Esophagus muscularis mucosa (tissue), 4 donors: Measurements from ENCODE around the gene PSD4. TPM values are rescaled to one million over a fixed set of nuclear protein-coding genes. Genes with fewer than 3 reads are reported as not detected.

Source experiments
- DNase-seq: peaks from one replicate; pipeline ENCODE4 v3.0.0-alpha.2; 2017; ENCODE audit errors: extremely low spot score
- H3K27ac ChIP-seq, 4 donors: fragments of 200-600 bp; sonication (generic); replicated peaks in 1 of 4; 1 replicate in 3 of 4; 2 replicates in 1 of 4; pipeline ENCODE4 v1.5.1; 2016 to 2019; ENCODE audit warnings: mild to moderate bottlenecking in 1 of 4
- H3K27me3 ChIP-seq, 4 donors: fragments of 200-600 bp; sonication (generic); one replicate each; pipeline versions ENCODE4 v1.5.1 to v1.6.0; 2016 to 2019
- H3K36me3 ChIP-seq, 4 donors: fragments of 200-600 bp; sonication (generic); one replicate each; pipeline ENCODE4 v1.5.1; 2016 to 2019
- H3K4me1 ChIP-seq, 4 donors: fragments of 200-600 bp; sonication (generic); one replicate each; pipeline ENCODE4 v1.5.1; 2016 to 2019
- H3K4me3 ChIP-seq, 4 donors: fragments of 200-600 bp; sonication (generic); 1 replicate in 2 of 4; 2 replicates in 2 of 4; pipeline ENCODE4 v1.5.1; 2016 to 2019; ENCODE audit warnings: mild to moderate bottlenecking in 4 of 4, moderate library complexity in 1 of 4
- H3K9me3 ChIP-seq, 4 donors: fragments of 200-600 bp; sonication (generic); 1 replicate in 3 of 4; 2 replicates in 1 of 4; pipeline ENCODE4 v1.5.1; 2016 to 2019
- EP300 ChIP-seq: sonication (generic); formaldehyde crosslinking; IDR thresholded peaks from one replicate; pipeline ENCODE4 v1.6.1; 2017; ENCODE audit warnings: antibody characterized with exemption
- POLR2A ChIP-seq: fragments of 450-650 bp; IDR thresholded peaks from one replicate; pipeline ENCODE4 v1.6.1; 2017; ENCODE audit warnings: antibody characterized with exemption, moderate library complexity, mild to moderate bottlenecking, low read depth
- POLR2AphosphoS5 ChIP-seq, 2 donors: sonication (generic); formaldehyde crosslinking; IDR thresholded peaks; one replicate each; pipeline ENCODE4 v1.6.1; 2017; ENCODE audit warnings: antibody characterized with exemption in 2 of 2
- WGBS: methylation state at CpG from one replicate; pipeline ENCODE4 v1.1.5; 2018; 5-methylcytosine and 5-hydroxymethylcytosine counted together
- intact Hi-C: fragments of 100-400 bp; cut with DNase I; formaldehyde crosslinking; loops from one replicate; pipeline ENCODE4 v1.15.1; 2023
- total RNA-seq, 4 donors: library from RNA; depleted of rRNA; stranded (reverse); fragments of >200 nt; gene quantifications; one replicate each; pipeline versions ENCODE4 v1.1.0 to v1.2.1, GENCODE V29; 2016
- TF ChIP-seq, protein P1 (sequence below), 3 experiments: fragments of 200-600 bp in 2 of 3; fragments of 450-650 bp in 1 of 3; sonication (generic) in 2 of 3; IDR thresholded peaks; one replicate each; pipeline ENCODE4 v1.5.1; 2017 to 2019; ENCODE audit warnings: antibody characterized with exemption in 3 of 3, mild to moderate bottlenecking in 2 of 3, moderate library complexity in 1 of 3

PSD4 gene
- total RNA-seq, 4 donors from 2014 or later = 3.1 to 4.6 (median 3.6) TPM

DNA sequence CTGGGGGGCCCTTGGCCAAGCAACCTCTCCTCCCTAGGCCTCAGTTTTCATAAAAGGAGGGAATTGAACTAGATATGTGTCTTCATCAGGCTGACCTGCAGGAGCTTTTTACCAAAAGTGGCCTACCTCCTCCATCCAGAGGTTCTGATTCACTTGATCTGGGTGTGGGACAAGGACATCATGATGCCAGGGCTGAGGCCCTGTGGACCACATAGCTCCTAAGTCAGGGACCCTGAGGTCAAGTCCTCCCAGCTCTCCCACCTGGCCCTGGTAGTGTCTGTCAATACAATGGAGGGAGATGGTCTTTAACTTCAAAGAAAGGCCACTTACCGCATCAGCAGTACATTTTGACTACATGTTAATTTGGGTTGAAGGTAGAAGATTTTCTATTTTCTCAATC, 35.9 kb upstream of the PSD4 start:
- no peaks in the 10 kb centered on the region for H3K27me3 ChIP-seq
- TF ChIP-seq EP300 = no peak
- TF ChIP-seq POLR2A = no peak
- TF ChIP-seq POLR2AphosphoS5 (IDR thresholded peaks at IDR 0.05) = no peak
- TF ChIP-seq, protein P1, sequence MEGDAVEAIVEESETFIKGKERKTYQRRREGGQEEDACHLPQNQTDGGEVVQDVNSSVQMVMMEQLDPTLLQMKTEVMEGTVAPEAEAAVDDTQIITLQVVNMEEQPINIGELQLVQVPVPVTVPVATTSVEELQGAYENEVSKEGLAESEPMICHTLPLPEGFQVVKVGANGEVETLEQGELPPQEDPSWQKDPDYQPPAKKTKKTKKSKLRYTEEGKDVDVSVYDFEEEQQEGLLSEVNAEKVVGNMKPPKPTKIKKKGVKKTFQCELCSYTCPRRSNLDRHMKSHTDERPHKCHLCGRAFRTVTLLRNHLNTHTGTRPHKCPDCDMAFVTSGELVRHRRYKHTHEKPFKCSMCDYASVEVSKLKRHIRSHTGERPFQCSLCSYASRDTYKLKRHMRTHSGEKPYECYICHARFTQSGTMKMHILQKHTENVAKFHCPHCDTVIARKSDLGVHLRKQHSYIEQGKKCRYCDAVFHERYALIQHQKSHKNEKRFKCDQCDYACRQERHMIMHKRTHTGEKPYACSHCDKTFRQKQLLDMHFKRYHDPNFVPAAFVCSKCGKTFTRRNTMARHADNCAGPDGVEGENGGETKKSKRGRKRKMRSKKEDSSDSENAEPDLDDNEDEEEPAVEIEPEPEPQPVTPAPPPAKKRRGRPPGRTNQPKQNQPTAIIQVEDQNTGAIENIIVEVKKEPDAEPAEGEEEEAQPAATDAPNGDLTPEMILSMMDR (IDR thresholded peaks at IDR 0.05) = no peak
- WGBS = 100% methylated on average over 1 of the region's 1 CpG
- no peak overlapping the region for H3K27ac ChIP-seq
- H3K9me3 ChIP-seq = no peaks in the 10 kb centered on the region
- no peaks in the 10 kb centered on the region for H3K36me3 ChIP-seq
- peaks cover 0 to 6% (median 2%) of the 10 kb centered on the region in 4 donors for H3K4me1 ChIP-seq
- H3K4me3 ChIP-seq = no peak overlapping the region
- intact Hi-C loops = loop anchor here (5.0 kb wide), 1 partner anchor 234 kb away; no protein-coding TSS in a partner anchor
- no peak for DNase-seq

DNA sequence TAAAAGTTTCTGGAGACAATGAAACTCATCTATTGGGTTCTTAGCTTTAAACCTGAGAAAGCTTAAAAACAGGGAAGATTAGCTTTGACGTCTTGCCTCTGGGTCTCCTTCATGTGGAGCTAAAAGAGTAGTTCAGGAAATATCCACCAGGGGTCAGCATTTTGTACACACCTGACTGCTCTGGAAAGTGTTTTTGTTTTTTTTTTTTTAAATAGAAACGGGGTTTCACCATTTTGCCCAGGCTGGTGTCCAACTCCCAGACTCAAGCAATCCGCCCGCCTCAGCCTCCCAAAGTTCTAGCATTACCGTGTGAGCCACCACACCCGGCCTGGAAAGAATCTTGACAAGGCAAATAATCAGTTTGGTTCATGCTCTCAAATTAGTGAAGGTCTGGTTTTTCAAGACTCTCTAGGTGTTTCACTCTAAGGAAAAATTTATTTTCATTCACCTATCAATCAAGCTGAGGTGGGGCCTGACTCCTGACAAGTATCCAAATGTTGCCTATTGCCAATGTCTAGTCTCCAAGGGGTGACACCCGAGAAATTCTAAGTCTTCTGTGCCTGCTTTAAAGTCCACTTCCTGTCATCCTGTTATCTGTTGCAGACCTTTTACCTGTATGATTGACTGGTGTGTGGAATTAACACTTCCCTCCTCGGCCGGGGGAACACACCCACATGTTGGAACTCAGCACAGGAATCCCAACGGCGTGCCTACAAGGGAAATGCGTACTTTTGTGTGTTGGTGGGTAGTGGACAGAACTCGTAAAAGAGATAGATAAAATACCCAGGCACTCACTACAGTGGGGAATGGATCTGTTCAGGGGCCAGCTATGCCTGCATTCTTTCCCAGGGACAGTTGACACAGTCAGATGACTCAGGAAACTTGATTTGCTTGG, 35.1 kb upstream of the PSD4 start:
- H3K36me3 ChIP-seq = no peaks in the 10 kb centered on the region
- H3K4me3 ChIP-seq = no peak overlapping the region
- H3K27ac ChIP-seq = no peak overlapping the region
- TF ChIP-seq POLR2A (no peak), POLR2AphosphoS5 (IDR thresholded peaks at IDR 0.05) (no peak), EP300 (no peak)
- TF ChIP-seq, protein P1 (IDR thresholded peaks at IDR 0.05) = peak; percentile 71 to 81 (median 76)
- DNase-seq = no peak
- WGBS = 41% methylated on average over 13 of the region's 13 CpGs
- H3K4me1 ChIP-seq = peaks cover 0 to 6% (median 2%) of the 10 kb centered on the region in 4 donors
- intact Hi-C loops = loop anchor here (5.0 kb wide), 1 partner anchor 234 kb away; no protein-coding TSS in a partner anchor
- no peaks in the 10 kb centered on the region for H3K9me3 ChIP-seq
- no peaks in the 10 kb centered on the region for H3K27me3 ChIP-seq

DNA sequence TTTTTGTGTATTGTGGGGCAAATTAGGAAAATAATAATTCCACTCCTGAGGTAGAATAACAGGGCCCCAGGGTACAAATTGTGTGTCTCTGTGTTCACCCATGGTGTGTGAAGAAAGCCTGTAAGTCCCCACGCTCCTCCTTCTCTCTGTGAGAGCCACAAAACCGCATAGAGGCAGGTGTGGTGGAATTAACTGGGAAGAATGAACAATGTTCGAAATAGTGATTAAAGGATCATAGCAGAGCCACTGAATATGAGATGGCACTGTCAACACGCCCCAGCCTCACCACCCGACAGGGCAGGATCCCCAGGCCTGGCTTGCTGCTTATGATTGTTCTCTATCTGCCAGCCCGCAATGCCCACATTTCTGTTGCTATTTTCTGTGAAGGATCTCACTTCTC, 32.3 kb upstream of the PSD4 start:
- H3K27ac ChIP-seq = no peak overlapping the region
- H3K27me3 ChIP-seq = no peaks in the 10 kb centered on the region
- 92% methylated on average over 6 of the region's 6 CpGs for WGBS
- TF ChIP-seq EP300 (no peak), POLR2A (no peak), POLR2AphosphoS5 (IDR thresholded peaks at IDR 0.05) (no peak)
- TF ChIP-seq, protein P1 (IDR thresholded peaks at IDR 0.05) = no peak
- intact Hi-C loops = loop anchor here (2.0 kb wide), 1 partner anchor 55 kb away; no protein-coding TSS in a partner anchor
- H3K9me3 ChIP-seq = peaks cover 0 to 6% (median 0%) of the 10 kb centered on the region in 4 donors
- DNase-seq = no peak
- H3K4me1 ChIP-seq = peaks cover 0 to 6% (median 2%) of the 10 kb centered on the region in 4 donors
- H3K36me3 ChIP-seq = no peaks in the 10 kb centered on the region
- H3K4me3 ChIP-seq = no peak overlapping the region

DNA sequence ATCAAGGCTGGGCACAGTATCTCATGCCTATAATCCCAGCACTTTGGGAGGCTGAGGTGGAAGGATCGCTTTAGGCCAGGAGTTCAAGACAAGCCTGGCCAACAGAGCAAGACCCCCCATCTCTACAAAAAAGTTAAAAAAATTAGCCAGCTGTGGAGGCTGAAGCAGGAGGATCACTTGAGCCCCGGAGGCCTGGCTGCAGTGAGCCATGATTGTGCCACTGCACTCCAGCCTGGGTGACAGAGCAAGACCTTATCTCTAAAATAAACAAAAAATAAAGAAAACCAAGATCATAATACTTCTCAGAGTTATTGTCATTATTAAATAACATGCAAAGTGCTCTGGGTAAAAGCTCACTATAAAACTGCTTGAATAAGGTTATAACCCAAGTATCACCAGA, 31.5 kb upstream of the PSD4 start:
- Histone ChIP-seq H3K36me3 (no peaks in the 10 kb centered on the region), H3K4me3 (no peak overlapping the region), H3K27me3 (no peaks in the 10 kb centered on the region), H3K27ac (no peak overlapping the region), H3K4me1 (peaks cover 0 to 6% (median 2%) of the 10 kb centered on the region in 4 donors), H3K9me3 (peaks cover 0 to 6% (median 0%) of the 10 kb centered on the region in 4 donors)
- TF ChIP-seq POLR2A (no peak), POLR2AphosphoS5 (IDR thresholded peaks at IDR 0.05) (no peak), EP300 (no peak)
- TF ChIP-seq, protein P1 (IDR thresholded peaks at IDR 0.05) = no peak
- intact Hi-C loops = no loop called here
- DNase-seq = no peak
- 91% methylated on average over 2 of the region's 2 CpGs for WGBS
